ENCODE results near the gene TBX10. TPM values are rescaled to one million over a fixed set of nuclear protein-coding genes. Genes with fewer than 3 reads are reported as not detected.

TBX10 gene
- total RNA-seq, 4 donors from 2014 or later: not detected

- no peak overlapping the region for H3K4me3 ChIP-seq
- intact Hi-C loops (cut with DNase I): no loop called here
- TF ChIP-seq POLR2A (IDR thresholded peaks at IDR 0.05; ENCODE audit: low read depth): no peak
- no peak overlapping the region for H3K27ac ChIP-seq (replicated peaks in 1 of 4)
- no peak for DNase-seq (ENCODE audit: extremely low spot score)
- 89% methylated on average over 20 of the region's 33 CpGs for WGBS
- no peaks in the 10 kb centered on the region for H3K4me1 ChIP-seq
- no peaks in the 10 kb centered on the region for H3K9me3 ChIP-seq
- peaks cover 0 to 5% (median 0%) of the 10 kb centered on the region in 4 donors for H3K27me3 ChIP-seq
- H3K36me3 ChIP-seq: no peaks in the 10 kb centered on the region
Measured at GRCh38 chr11:67664696-67665540, 25.4 kb upstream of the TBX10 start.

GRCh38 chr11:67664213-67664585 is 24.6 kb upstream of the TBX10 start:
- H3K36me3 ChIP-seq: no peaks in the 10 kb centered on the region
- peaks cover 0 to 5% (median 0%) of the 10 kb centered on the region in 4 donors for H3K27me3 ChIP-seq
- no peaks in the 10 kb centered on the region for H3K9me3 ChIP-seq
- no peaks in the 10 kb centered on the region for H3K4me1 ChIP-seq
- WGBS: no CpG with 5 or more reads among the region's 16 CpGs
- H3K4me3 ChIP-seq: no peak overlapping the region
- TF ChIP-seq POLR2AphosphoS5 (IDR thresholded peaks at IDR 0.05) (no peak), CTCF (IDR thresholded peaks at IDR 0.05) (no peak), EP300 (IDR thresholded peaks at IDR 0.05) (no peak), POLR2A (IDR thresholded peaks at IDR 0.05; ENCODE audit: low read depth) (no peak)
- no peak overlapping the region for H3K27ac ChIP-seq (replicated peaks in 1 of 4)
- DNase-seq (ENCODE audit: extremely low spot score): no peak
- intact Hi-C loops (cut with DNase I): no loop called here

- Histone ChIP-seq H3K27ac (replicated peaks in 1 of 4) (no peak overlapping the region), H3K9me3 (no peaks in the 10 kb centered on the region), H3K27me3 (peaks cover 0 to 5% (median 0%) of the 10 kb centered on the region in 4 donors), H3K36me3 (no peaks in the 10 kb centered on the region), H3K4me1 (no peaks in the 10 kb centered on the region), H3K4me3 (no peak overlapping the region)
- no peak for DNase-seq (ENCODE audit: extremely low spot score)
- intact Hi-C loops (cut with DNase I): no loop called here
- WGBS: 96% methylated on average over 9 of the region's 22 CpGs
- TF ChIP-seq EP300 (IDR thresholded peaks at IDR 0.05): no peak
- TF ChIP-seq POLR2A (IDR thresholded peaks at IDR 0.05; ENCODE audit: low read depth): no peak
- TF ChIP-seq CTCF (IDR thresholded peaks at IDR 0.05): no peak
- no peak for TF ChIP-seq POLR2AphosphoS5 (IDR thresholded peaks at IDR 0.05)
Measured at GRCh38 chr11:67663532-67664212, 24.1 kb upstream of the TBX10 start.

GRCh38 chr11:67662835-67663531 is 23.4 kb upstream of the TBX10 start:
- no peak overlapping the region for H3K27ac ChIP-seq (replicated peaks in 1 of 4)
- no peaks in the 10 kb centered on the region for H3K9me3 ChIP-seq
- no peak for DNase-seq (ENCODE audit: extremely low spot score)
- H3K36me3 ChIP-seq: no peaks in the 10 kb centered on the region
- H3K4me3 ChIP-seq: no peak overlapping the region
- H3K27me3 ChIP-seq: peaks cover 0 to under 1% (median 0%) of the 10 kb centered on the region in 4 donors
- H3K4me1 ChIP-seq: no peaks in the 10 kb centered on the region
- WGBS: 45% methylated on average over 2 of the region's 19 CpGs
- intact Hi-C loops (cut with DNase I): no loop called here
- no peak for TF ChIP-seq EP300 (IDR thresholded peaks at IDR 0.05)
- no peak for TF ChIP-seq POLR2A (IDR thresholded peaks at IDR 0.05; ENCODE audit: low read depth)
- no peak for TF ChIP-seq POLR2AphosphoS5 (IDR thresholded peaks at IDR 0.05)
- TF ChIP-seq CTCF (IDR thresholded peaks at IDR 0.05): no peak
